ENCODE results near the gene SLC17A2.

SLC17A2 gene

GRCh38 chr6:25883536-25883935 is 47.0 kb downstream of the SLC17A2 start:
- ATAC-seq: no peak
- DNase-seq: no peak

- ATAC-seq: peak; percentile 49
- DNase-seq: peak; percentile 15
Measured at GRCh38 chr6:25882051-25882496, 48.4 kb downstream of the SLC17A2 start.

GRCh38 chr6:25880601-25881000 is 49.9 kb downstream of the SLC17A2 start:
- ATAC-seq: no peak
- no peak for DNase-seq

- no peak for DNase-seq
- no peak for ATAC-seq
Measured at GRCh38 chr6:25878721-25879322, 51.7 kb downstream of the SLC17A2 start.

GRCh38 chr6:25875926-25876602 is 54.4 kb downstream of the SLC17A2 start:
- DNase-seq: no peak

GRCh38 chr6:25875563-25875905 is 55.0 kb downstream of the SLC17A2 start:
- DNase-seq: no peak
- ATAC-seq: no peak

More at GRCh38 chr6:25875926-25876602, 54.4 kb downstream of the SLC17A2 start:
- ATAC-seq: no peak

GRCh38 chr6:25874822-25875562 is 55.5 kb downstream of the SLC17A2 start:
- ATAC-seq: no peak

GRCh38 chr6:25874118-25874517 is 56.4 kb downstream of the SLC17A2 start, which contains the start of gene SLC17A3:
Gene SLC17A3, minus strand, starts transcription at chr6:25874243. Its CDS starts 5,856 bp downstream, at chr6:25868387.
- no peak for DNase-seq
- ATAC-seq: no peak

More at GRCh38 chr6:25874822-25875562, 55.5 kb downstream of the SLC17A2 start:
- DNase-seq: no peak

GRCh38 chr6:25872814-25873213 is 57.7 kb downstream of the SLC17A2 start:
- DNase-seq: no peak
- no peak for ATAC-seq

- DNase-seq (no peak), ATAC-seq (no peak)
Measured at GRCh38 chr6:25869840-25870239, 60.7 kb downstream of the SLC17A2 start.

GRCh38 chr6:25868436-25869183 is 61.9 kb downstream of the SLC17A2 start:
- ATAC-seq (no peak), DNase-seq (no peak)

- DNase-seq: no peak
- peak; percentile 19 for ATAC-seq
Measured at GRCh38 chr6:25866011-25866410, 64.5 kb downstream of the SLC17A2 start.

GRCh38 chr6:25863360-25863759 is 67.1 kb downstream of the SLC17A2 start:
- ATAC-seq: no peak
- no peak for DNase-seq

Measured in stimulated activated naive CD8-positive, alpha-beta T cell treated with anti-CD3 and anti-CD28 coated beads, Interleukin-15, Interleukin-2, amounts not matched to agents 100 U/mL and 50 U/mL, for 24 hours (primary cell).